Upper lobe of left lung (tissue), 6 donors: Measurements from ENCODE around the gene PTPN1. TPM values are rescaled to one million over a fixed set of nuclear protein-coding genes. Genes with fewer than 3 reads are reported as not detected.
A peak's percentile ranks its signal among the peaks of the same experiment; 100 is the strongest.

Experiments
- ATAC-seq, 2 donors: fragments of 200-7000 bp; cut with Tn5 transposase; one replicate each; pipeline ENCODE4 v1.9.1; 2022; ENCODE audit warnings: mild to moderate bottlenecking in 2 of 2, moderate library complexity in 2 of 2; ENCODE audit not compliant: low FRiP score in 2 of 2
- DNase-seq, 2 donors: peaks; one replicate each; pipeline ENCODE4 v3.0.0-alpha.2; 2019 to 2020
- H3K27ac ChIP-seq, 4 donors: fragments of 200-600 bp; sonication (generic); one replicate each; pipeline ENCODE4 v1.5.1; 2016 to 2019
- H3K27me3 ChIP-seq, 4 donors: fragments of 200-600 bp; sonication (generic); one replicate each; pipeline ENCODE4 v1.5.1; 2017 to 2019
- H3K36me3 ChIP-seq, 4 donors: fragments of 200-600 bp; sonication (generic); one replicate each; pipeline ENCODE4 v1.5.1; 2016 to 2019
- H3K4me1 ChIP-seq, 4 donors: fragments of 200-600 bp; sonication (generic); one replicate each; pipeline ENCODE4 v1.5.1; 2018 to 2019
- H3K4me3 ChIP-seq, 4 donors: fragments of 200-600 bp; sonication (generic); one replicate each; pipeline ENCODE4 v1.5.1; 2017 to 2019; ENCODE audit warnings: mild to moderate bottlenecking in 2 of 4, moderate library complexity in 1 of 4
- H3K9me3 ChIP-seq, 4 donors: fragments of 200-600 bp; sonication (generic); one replicate each; pipeline ENCODE4 v1.5.1; 2018 to 2019
- EP300 ChIP-seq, 4 donors: sonication (generic); formaldehyde crosslinking; IDR thresholded peaks; one replicate each; pipeline ENCODE4 v1.5.1; 2017; ENCODE audit warnings: antibody characterized with exemption in 4 of 4, control low read depth in 2 of 4
- POLR2A ChIP-seq, 4 donors: fragments of 450-650 bp; IDR thresholded peaks; one replicate each; pipeline ENCODE4 v1.5.1; 2016 to 2017; ENCODE audit warnings: antibody characterized with exemption in 4 of 4, mild to moderate bottlenecking in 2 of 4
- POLR2AphosphoS5 ChIP-seq, 2 donors: sonication (generic); formaldehyde crosslinking; IDR thresholded peaks; one replicate each; pipeline ENCODE4 v1.5.1; 2017; ENCODE audit warnings: antibody characterized with exemption in 2 of 2
- WGBS, 2 donors: methylation state at CpG; one replicate each; pipeline ENCODE4 v1.1.5; 2017 to 2018; 5-methylcytosine and 5-hydroxymethylcytosine counted together
- total RNA-seq, 6 donors: library from RNA; depleted of rRNA in 4 of 6; stranded (reverse); fragments of >200 nt in 4 of 6; gene quantifications; one replicate each; pipeline versions ENCODE4 v1.1.0 to v1.2.1, GENCODE V29; 2016 to 2021
- TF ChIP-seq, protein P1 (sequence below), 6 experiments: fragments of 450-650 bp in 4 of 6; fragments of 200-600 bp in 2 of 6; sonication (generic) in 2 of 6; IDR thresholded peaks; one replicate each; pipeline ENCODE4 v1.5.1; 2016 to 2019; ENCODE audit warnings: antibody characterized with exemption in 6 of 6
- donor health status: DM: no; HTN: no; CAD: no; lungs with moderate emphysema.
- donor health status: DM: no; HTN: yes; CAD: no; lungs with severe emphysema.

Gene PTPN1
- total RNA-seq, 6 donors from 2014 or later: 75.1 to 137 (median 96.1) TPM

DNA sequence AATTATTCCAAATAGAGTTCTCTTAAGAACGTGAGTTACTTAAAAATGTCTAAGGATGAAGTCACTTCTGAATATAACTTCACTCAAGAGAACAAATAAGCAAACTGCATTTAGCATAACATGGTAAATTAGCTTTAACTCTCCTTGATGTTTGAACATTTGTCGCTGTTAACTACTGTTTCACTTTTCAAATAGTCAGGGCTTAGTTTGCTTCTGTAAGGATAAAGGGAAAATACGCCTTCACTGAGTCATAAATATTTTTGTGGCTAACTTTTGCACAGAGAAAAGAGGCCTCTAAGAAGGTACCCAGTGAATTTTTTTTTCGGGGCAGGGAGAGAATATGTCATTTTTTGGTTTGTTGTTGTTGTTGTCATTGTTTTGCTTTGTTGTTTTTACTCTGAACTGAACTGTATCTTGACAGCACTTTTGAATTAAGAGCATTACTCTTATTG is 8.1 kb downstream of the PTPN1 start:
- TF ChIP-seq POLR2AphosphoS5 (IDR thresholded peaks at IDR 0.05): no peak
- TF ChIP-seq EP300 (IDR thresholded peaks at IDR 0.05): no peak
- TF ChIP-seq, protein P1, sequence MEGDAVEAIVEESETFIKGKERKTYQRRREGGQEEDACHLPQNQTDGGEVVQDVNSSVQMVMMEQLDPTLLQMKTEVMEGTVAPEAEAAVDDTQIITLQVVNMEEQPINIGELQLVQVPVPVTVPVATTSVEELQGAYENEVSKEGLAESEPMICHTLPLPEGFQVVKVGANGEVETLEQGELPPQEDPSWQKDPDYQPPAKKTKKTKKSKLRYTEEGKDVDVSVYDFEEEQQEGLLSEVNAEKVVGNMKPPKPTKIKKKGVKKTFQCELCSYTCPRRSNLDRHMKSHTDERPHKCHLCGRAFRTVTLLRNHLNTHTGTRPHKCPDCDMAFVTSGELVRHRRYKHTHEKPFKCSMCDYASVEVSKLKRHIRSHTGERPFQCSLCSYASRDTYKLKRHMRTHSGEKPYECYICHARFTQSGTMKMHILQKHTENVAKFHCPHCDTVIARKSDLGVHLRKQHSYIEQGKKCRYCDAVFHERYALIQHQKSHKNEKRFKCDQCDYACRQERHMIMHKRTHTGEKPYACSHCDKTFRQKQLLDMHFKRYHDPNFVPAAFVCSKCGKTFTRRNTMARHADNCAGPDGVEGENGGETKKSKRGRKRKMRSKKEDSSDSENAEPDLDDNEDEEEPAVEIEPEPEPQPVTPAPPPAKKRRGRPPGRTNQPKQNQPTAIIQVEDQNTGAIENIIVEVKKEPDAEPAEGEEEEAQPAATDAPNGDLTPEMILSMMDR (IDR thresholded peaks at IDR 0.05): no peak
- no peak for TF ChIP-seq POLR2A (IDR thresholded peaks at IDR 0.05)
- no peak overlapping the region for H3K4me3 ChIP-seq
- WGBS, 2 donors: 45 to 47% methylated on average over 4 of the region's 4 CpGs
- no peaks in the 10 kb centered on the region for H3K27me3 ChIP-seq
- peaks cover 0 to 6% (median 0%) of the 10 kb centered on the region in 4 donors for H3K36me3 ChIP-seq
- H3K27ac ChIP-seq: peak overlapping the region; percentile 13 to 97 (median 64)
- peak in 1 of 2 donors; percentile 47 for ATAC-seq
- no peaks in the 10 kb centered on the region for H3K9me3 ChIP-seq
- peaks cover 79 to 94% (median 85%) of the 10 kb centered on the region in 4 donors for H3K4me1 ChIP-seq
- no peak for DNase-seq

DNA sequence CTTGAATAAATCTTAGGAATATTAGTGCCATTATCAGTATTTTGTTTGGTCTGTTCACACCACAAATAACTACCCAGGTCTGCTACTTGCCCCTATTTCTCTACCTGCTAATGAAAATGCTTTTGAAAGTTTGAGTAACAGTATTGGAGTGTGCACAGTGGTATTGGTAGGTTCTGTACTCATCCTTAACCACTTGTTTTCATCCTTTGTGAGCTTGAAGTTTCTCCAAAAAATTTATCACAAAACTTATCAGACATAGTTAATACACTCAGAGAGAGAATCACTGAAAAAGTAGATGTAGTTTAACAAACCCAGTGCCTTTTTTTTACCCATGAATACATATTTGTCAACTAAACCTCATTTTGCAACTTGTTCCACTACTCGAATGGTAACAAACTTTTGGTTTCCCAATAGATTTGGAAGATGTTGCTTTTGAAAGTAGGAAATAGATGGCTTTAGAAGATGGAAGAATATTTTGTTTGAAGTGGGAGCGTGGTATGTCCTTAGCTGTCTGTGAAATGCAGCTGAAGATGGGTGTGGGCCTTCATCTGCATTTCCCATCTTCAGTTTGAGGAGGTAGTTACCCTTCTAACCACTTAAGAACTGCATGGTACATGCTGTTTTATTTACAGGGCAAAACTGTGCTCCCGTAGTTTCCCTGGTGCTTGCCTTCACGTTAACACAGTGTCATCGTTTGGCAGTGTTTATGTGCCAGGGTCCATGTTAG is 9.0 kb downstream of the PTPN1 start:
- H3K4me3 ChIP-seq: no peak overlapping the region
- H3K4me1 ChIP-seq: peaks cover 81 to 93% (median 85%) of the 10 kb centered on the region in 4 donors
- WGBS, 2 donors: 36 to 47% methylated on average over 5 of the region's 5 CpGs
- H3K27me3 ChIP-seq: no peaks in the 10 kb centered on the region
- TF ChIP-seq POLR2A (IDR thresholded peaks at IDR 0.05): peak in 1 of 4 donors; percentile 31
- TF ChIP-seq, protein P1 (IDR thresholded peaks at IDR 0.05): no peak
- DNase-seq (no peak), ATAC-seq (peak in 1 of 2 donors; percentile 46)
- no peaks in the 10 kb centered on the region for H3K9me3 ChIP-seq
- peaks cover 0 to 6% (median 0%) of the 10 kb centered on the region in 4 donors for H3K36me3 ChIP-seq
- H3K27ac ChIP-seq: peak overlapping the region; percentile 13 to 97 (median 64)

- WGBS, 2 donors: 81 to 90% methylated on average over 7 of the region's 7 CpGs
- H3K27ac ChIP-seq: peak overlapping the region; percentile 0 to 97 (median 62)
Observed at GRCh38 chr20:50520222-50520880, 10.2 kb downstream of the PTPN1 start.

GRCh38 chr20:50521221-50522052 is 11.3 kb downstream of the PTPN1 start:
- peaks cover 0 to 6% (median 2%) of the 10 kb centered on the region in 4 donors for H3K36me3 ChIP-seq
- H3K27me3 ChIP-seq: no peaks in the 10 kb centered on the region
- peak overlapping the region in 2 of 4 donors; percentile 66 to 97 for H3K27ac ChIP-seq
- H3K4me1 ChIP-seq: peaks cover 69 to 92% (median 79%) of the 10 kb centered on the region in 4 donors
- TF ChIP-seq, protein P1 (IDR thresholded peaks at IDR 0.05): no peak
- no peak for TF ChIP-seq POLR2AphosphoS5 (IDR thresholded peaks at IDR 0.05)
- H3K4me3 ChIP-seq: no peak overlapping the region
- ATAC-seq (no peak), DNase-seq (no peak)
- 83 to 91% methylated on average over 7 of the region's 7 CpGs for WGBS, 2 donors
- H3K9me3 ChIP-seq: no peaks in the 10 kb centered on the region

More at GRCh38 chr20:50520222-50520880, 10.2 kb downstream of the PTPN1 start:
- Histone ChIP-seq H3K9me3 (no peaks in the 10 kb centered on the region), H3K36me3 (peaks cover 0 to 6% (median 2%) of the 10 kb centered on the region in 4 donors), H3K4me3 (no peak overlapping the region), H3K4me1 (peaks cover 76 to 93% (median 80%) of the 10 kb centered on the region in 4 donors), H3K27me3 (no peaks in the 10 kb centered on the region)
- ATAC-seq: no peak
- TF ChIP-seq POLR2AphosphoS5 (IDR thresholded peaks at IDR 0.05) (no peak), EP300 (IDR thresholded peaks at IDR 0.05) (no peak), POLR2A (IDR thresholded peaks at IDR 0.05) (no peak)
- TF ChIP-seq, protein P1 (IDR thresholded peaks at IDR 0.05): no peak
- no peak for DNase-seq
